GM23248 (cell line): Measurements from ENCODE around the gene NFYA. TPM values are rescaled to one million over a fixed set of nuclear protein-coding genes. Genes with fewer than 3 reads are reported as not detected.

ENCODE experiments used
- DNase-seq: peaks from one replicate; pipeline ENCODE4 v3.0.0-alpha.2; 2015
- H2AFZ ChIP-seq: fragments of 200-600 bp; sonication (generic); 2 replicates; pipeline ENCODE4 v1.6.1; 2016; ENCODE audit warnings: antibody characterized with exemption
- H3F3A ChIP-seq: fragments of 200-600 bp; sonication (generic); 2 replicates; pipeline ENCODE4 v1.6.1; 2016; ENCODE audit warnings: mild to moderate bottlenecking, antibody characterized with exemption, mixed run types; ENCODE audit not compliant: insufficient read depth
- H3K27ac ChIP-seq: fragments of 200-600 bp; sonication (generic); 2 replicates; pipeline ENCODE4 v1.5.1; 2016; ENCODE audit warnings: mild to moderate bottlenecking
- H3K27me3 ChIP-seq: fragments of 200-600 bp; sonication (generic); replicated peaks from 2 replicates; pipeline ENCODE4 v1.6.1; 2016; ENCODE audit warnings: mild to moderate bottlenecking; ENCODE audit not compliant: insufficient read depth
- H3K36me3 ChIP-seq: fragments of 200-600 bp; sonication (generic); 2 replicates; pipeline ENCODE4 v1.6.1; 2016; ENCODE audit warnings: low read depth, mild to moderate bottlenecking
- H3K4me1 ChIP-seq: fragments of 200-600 bp; sonication (generic); 2 replicates; pipeline ENCODE4 v1.6.1; 2016; ENCODE audit warnings: mild to moderate bottlenecking; ENCODE audit not compliant: insufficient read depth
- H3K4me2 ChIP-seq: fragments of 200-600 bp; sonication (generic); one replicate; pipeline ENCODE4 v1.6.1; 2016; ENCODE audit warnings: mild to moderate bottlenecking; ENCODE audit not compliant: unreplicated experiment
- H3K4me3 ChIP-seq: fragments of 200-600 bp; sonication (generic); 2 replicates; pipeline ENCODE4 v1.5.1; 2016; ENCODE audit warnings: mild to moderate bottlenecking
- H3K79me2 ChIP-seq: fragments of 200-600 bp; sonication (generic); 2 replicates; pipeline ENCODE4 v1.6.1; 2016; ENCODE audit warnings: mild to moderate bottlenecking; ENCODE audit not compliant: insufficient read depth
- H3K9ac ChIP-seq: fragments of 200-600 bp; sonication (generic); 2 replicates; pipeline ENCODE4 v1.6.1; 2016; ENCODE audit warnings: mild to moderate bottlenecking
- H3K9me2 ChIP-seq: fragments of 200-600 bp; sonication (generic); 2 replicates; pipeline ENCODE4 v1.6.1; 2016; ENCODE audit warnings: mixed run types, mild to moderate bottlenecking, moderate library complexity; ENCODE audit not compliant: insufficient read depth
- H3K9me3 ChIP-seq: fragments of 200-600 bp; sonication (generic); one replicate; pipeline ENCODE4 v1.6.1; 2017; ENCODE audit warnings: low read depth
- H4K20me1 ChIP-seq: fragments of 200-600 bp; sonication (generic); 2 replicates; pipeline ENCODE4 v1.6.0; 2016; ENCODE audit not compliant: insufficient read depth
- EZH2 ChIP-seq: fragments of 200-600 bp; sonication (generic); IDR thresholded peaks from 2 replicates; pipeline ENCODE4 v1.6.1; 2018; ENCODE audit warnings: antibody characterized with exemption, mild to moderate bottlenecking; ENCODE audit not compliant: insufficient read depth, poor library complexity, severe bottlenecking
- EZH2phosphoT487 ChIP-seq: fragments of 200-600 bp; sonication (generic); IDR thresholded peaks from 2 replicates; pipeline ENCODE4 v1.6.1; 2018; ENCODE audit warnings: antibody characterized with exemption, moderate library complexity, mild to moderate bottlenecking, low read depth; ENCODE audit not compliant: insufficient read depth
- WGBS, 2 experiments: methylation state at CpG; one replicate each; pipeline ENCODE4 v1.1.6; 2015 to 2017; ENCODE audit warnings: low lambda C conversion rate in 2 of 2, low coverage in 1 of 2; ENCODE audit errors: missing lambda C conversion rate in 2 of 2; 5-methylcytosine and 5-hydroxymethylcytosine counted together
- in situ Hi-C: fragments of 300-500 bp; cut with MboI; formaldehyde crosslinking; loops from 2 replicates; pipeline ENCODE4 v1.15.0; 2020
- polyA plus RNA-seq: library from polyadenylated mRNA; unstranded; fragments of >200 nt; fragmentation: Nextera tagmentation; extraction: Ambion mirVana; gene quantifications from 2 replicates; pipeline ENCODE4 v1.2.1, GENCODE V29; 2016
- total RNA-seq: library from RNA; depleted of rRNA; stranded (reverse); fragments of >200 nt; shearing (Covaris generic); gene quantifications from 2 replicates; pipeline ENCODE4 v1.2.3, GENCODE V29; 2014

Gene NFYA
- total and polyA plus RNA-seq, 2 experiments from 2014 or later, result 8.8 to 9.4 TPM

DNA sequence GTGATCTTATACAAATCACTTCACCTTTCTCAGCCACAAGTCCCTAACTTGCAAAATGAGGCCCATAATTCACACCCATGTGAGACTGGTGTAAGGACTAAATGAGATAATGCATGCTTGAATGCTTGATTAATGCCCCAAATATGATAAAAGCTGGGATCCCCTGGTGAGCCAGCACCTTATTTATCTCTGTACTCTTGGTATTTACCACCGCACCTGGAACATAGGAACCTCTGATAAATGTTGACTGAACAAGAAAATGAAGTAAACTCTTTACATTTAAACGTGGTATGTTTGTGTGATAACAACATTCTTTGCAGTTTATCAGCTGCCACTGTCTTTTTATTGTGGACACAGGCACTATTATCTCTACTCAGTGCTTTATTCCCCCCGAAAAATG is 22.2 kb upstream of the NFYA start:
- DNase-seq, result no peak
- no peak overlapping the region for H3K4me2 ChIP-seq
- H3K27ac ChIP-seq, result no peak overlapping the region
- TF ChIP-seq EZH2phosphoT487, result no peak
- no peak for TF ChIP-seq EZH2
- no peaks in the 10 kb centered on the region for H3K27me3 ChIP-seq
- 33 to 46% methylated on average over 3 of the region's 3 CpGs for WGBS, 2 experiments
- H3K9me3 ChIP-seq, result no peaks in the 10 kb centered on the region
- H3K9me2 ChIP-seq, result no peaks in the 10 kb centered on the region
- no peaks in the 10 kb centered on the region for H3K4me1 ChIP-seq
- no peaks in the 10 kb centered on the region for H4K20me1 ChIP-seq
- H3F3A ChIP-seq, result no peaks in the 10 kb centered on the region
- in situ Hi-C loops, result no loop called here
- H2AFZ ChIP-seq, result no peak overlapping the region
- no peak overlapping the region for H3K9ac ChIP-seq
- H3K36me3 ChIP-seq, result no peaks in the 10 kb centered on the region
- H3K4me3 ChIP-seq, result no peak overlapping the region
- H3K79me2 ChIP-seq, result no peaks in the 10 kb centered on the region

GRCh38 chr6:41051873-41052272 is 20.9 kb upstream of the NFYA start:
- no peak for DNase-seq
- no peaks in the 10 kb centered on the region for H3F3A ChIP-seq
- no peaks in the 10 kb centered on the region for H3K9me2 ChIP-seq
- H3K9ac ChIP-seq, result no peak overlapping the region
- no peaks in the 10 kb centered on the region for H3K27me3 ChIP-seq
- no peaks in the 10 kb centered on the region for H3K36me3 ChIP-seq
- in situ Hi-C loops, result no loop called here
- H3K4me2 ChIP-seq, result no peak overlapping the region
- no peak overlapping the region for H3K27ac ChIP-seq
- H2AFZ ChIP-seq, result no peak overlapping the region
- no peak overlapping the region for H3K4me3 ChIP-seq
- no peaks in the 10 kb centered on the region for H3K9me3 ChIP-seq
- no peaks in the 10 kb centered on the region for H3K4me1 ChIP-seq
- H4K20me1 ChIP-seq, result no peaks in the 10 kb centered on the region
- TF ChIP-seq EZH2 (no peak), EZH2phosphoT487 (no peak)
- 85 to 87% methylated on average over 5 of the region's 5 CpGs for WGBS, 2 experiments
- no peaks in the 10 kb centered on the region for H3K79me2 ChIP-seq

GRCh38 chr6:41053041-41053440 is 19.7 kb upstream of the NFYA start, which contains the start of gene APOBEC2:
APOBEC2 (plus strand) TSS chr6:41053202; CDS start chr6:41053348, 146 bp downstream.
- 45 to 62% methylated on average over 5 of the region's 5 CpGs for WGBS, 2 experiments
- Histone ChIP-seq H3K4me3 (no peak within 1 kb of the TSS), H3K27me3 (no peaks in the 10 kb centered on the region), H3K4me2 (no peak within 1 kb of the TSS), H2AFZ (no peak within 1 kb of the TSS), H3K9me2 (no peaks in the 10 kb centered on the region), H3K9ac (no peak within 1 kb of the TSS), H4K20me1 (no peaks in the 10 kb centered on the region), H3F3A (no peaks in the 10 kb centered on the region), H3K79me2 (no peaks in the 10 kb centered on the region), H3K27ac (no peak within 1 kb of the TSS), H3K36me3 (no peaks in the 10 kb centered on the region), H3K4me1 (no peaks in the 10 kb centered on the region), H3K9me3 (no peaks in the 10 kb centered on the region)
- TF ChIP-seq EZH2phosphoT487 (no peak), EZH2 (no peak)
- in situ Hi-C loops, result no loop called here
- no peak for DNase-seq

DNA sequence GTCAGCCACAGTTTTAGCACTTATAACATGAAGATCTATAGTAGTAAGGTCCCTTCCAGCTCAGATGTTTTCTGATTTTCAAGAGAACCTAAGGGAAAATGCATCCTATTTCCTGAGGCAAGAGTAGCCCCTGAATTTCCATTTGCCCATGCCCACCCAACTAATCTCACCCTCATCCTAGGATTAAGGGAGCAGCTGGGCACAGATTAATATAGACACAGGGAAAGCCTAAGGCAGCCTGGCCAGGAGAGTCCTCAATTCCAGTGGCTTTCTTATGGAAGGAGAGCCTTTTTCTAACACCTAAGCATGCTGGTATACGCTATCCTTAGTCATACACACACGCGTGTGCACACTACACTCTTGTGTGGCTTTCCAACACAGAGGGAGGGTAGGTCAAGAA is 18.3 kb upstream of the NFYA start:
- in situ Hi-C loops, result no loop called here
- Histone ChIP-seq H3F3A (no peaks in the 10 kb centered on the region), H3K27ac (no peak overlapping the region), H3K9me3 (no peaks in the 10 kb centered on the region), H3K36me3 (no peaks in the 10 kb centered on the region), H4K20me1 (no peaks in the 10 kb centered on the region), H3K27me3 (no peaks in the 10 kb centered on the region), H3K4me1 (0 out of 2 replicates have a peak, but pooled peaks cover 2% of the 10 kb centered on the region), H3K79me2 (no peaks in the 10 kb centered on the region), H3K9ac (no peak overlapping the region), H2AFZ (no peak overlapping the region), H3K4me2 (no peak overlapping the region), H3K4me3 (no peak overlapping the region), H3K9me2 (no peaks in the 10 kb centered on the region)
- DNase-seq, result no peak
- WGBS, 2 experiments, result 94 to 96% methylated on average over 3 of the region's 3 CpGs
- TF ChIP-seq EZH2, result no peak
- no peak for TF ChIP-seq EZH2phosphoT487

GRCh38 chr6:41055149-41055548 is 17.6 kb upstream of the NFYA start:
- H4K20me1 ChIP-seq, result no peaks in the 10 kb centered on the region
- H3K9me2 ChIP-seq, result no peaks in the 10 kb centered on the region
- DNase-seq, result no peak
- no peak overlapping the region for H3K4me3 ChIP-seq
- WGBS, 2 experiments, result 40 to 54% methylated on average over 3 of the region's 3 CpGs
- in situ Hi-C loops, result no loop called here
- H3K9ac ChIP-seq, result no peak overlapping the region
- H3K27me3 ChIP-seq, result no peaks in the 10 kb centered on the region
- H3K27ac ChIP-seq, result no peak overlapping the region
- H3K9me3 ChIP-seq, result no peaks in the 10 kb centered on the region
- peaks cover 7% of the 10 kb centered on the region; the same call in 1 of the 2 replicates for H3K4me1 ChIP-seq
- no peaks in the 10 kb centered on the region for H3K79me2 ChIP-seq
- H3K4me2 ChIP-seq, result no peak overlapping the region
- H3F3A ChIP-seq, result peaks cover 5% of the 10 kb centered on the region; the same call in 1 of the 2 replicates
- H3K36me3 ChIP-seq, result no peaks in the 10 kb centered on the region
- no peak overlapping the region for H2AFZ ChIP-seq
- TF ChIP-seq EZH2 (no peak), EZH2phosphoT487 (no peak)
